CD4-positive, alpha-beta T cell treated with Interleukin-6 for 4 hours (primary cell): ENCODE data around the gene MAN2B2.
A peak's percentile ranks its signal among the peaks of the same experiment; 100 is the strongest.

ENCODE experiments used
- DNase-seq: peaks from one replicate; pipeline ENCODE4 v3.0.0-alpha.2; 2020; ENCODE audit warnings: mixed read lengths

The MAN2B2 gene

GRCh38 chr4:6574747-6575502, at the start of gene MAN2B2:
MAN2B2 (plus strand) TSS chr4:6575189; CDS start chr4:6575211, 22 bp downstream.
- peak; percentile 88 for DNase-seq

DNA sequence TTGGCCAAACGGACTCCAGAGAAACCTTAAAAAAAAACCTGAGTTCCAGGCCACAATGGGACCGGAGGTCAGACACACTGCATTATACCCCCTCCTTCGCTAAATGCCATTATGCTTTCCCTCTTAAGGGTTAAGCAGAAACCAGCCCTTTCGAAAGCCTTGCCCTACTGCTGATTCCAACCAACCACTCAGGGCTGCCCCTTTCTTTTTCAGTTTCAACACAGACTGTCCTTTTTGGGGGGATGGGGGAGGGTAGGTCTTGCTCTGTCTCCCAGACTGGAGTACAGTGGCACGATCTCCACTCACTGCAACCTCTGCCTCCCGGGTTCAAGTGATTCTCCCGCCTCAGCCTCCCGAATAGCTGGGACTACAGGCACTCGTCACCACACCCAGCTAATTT, 49.5 kb upstream of the MAN2B2 start:
- no peak for DNase-seq

DNA sequence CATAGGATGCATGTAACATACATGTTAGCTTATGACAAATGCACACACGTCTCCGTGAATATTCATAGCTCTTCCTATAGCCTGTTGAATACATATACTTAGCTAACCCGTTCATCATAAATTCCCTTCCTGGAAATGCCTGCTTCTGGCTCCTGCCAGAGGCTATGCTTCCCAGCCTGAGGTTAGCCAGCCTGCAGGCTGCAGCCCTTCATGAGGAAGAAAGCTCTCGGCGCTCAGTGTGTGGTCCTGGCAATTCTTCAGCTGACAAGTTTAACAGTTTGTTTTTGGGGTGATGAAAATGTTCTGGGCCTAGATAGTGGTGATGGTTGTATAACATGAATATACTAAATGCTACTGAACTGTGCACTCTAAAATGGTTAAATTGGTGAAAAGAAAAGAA, 48.8 kb upstream of the MAN2B2 start:
- no peak for DNase-seq

DNA sequence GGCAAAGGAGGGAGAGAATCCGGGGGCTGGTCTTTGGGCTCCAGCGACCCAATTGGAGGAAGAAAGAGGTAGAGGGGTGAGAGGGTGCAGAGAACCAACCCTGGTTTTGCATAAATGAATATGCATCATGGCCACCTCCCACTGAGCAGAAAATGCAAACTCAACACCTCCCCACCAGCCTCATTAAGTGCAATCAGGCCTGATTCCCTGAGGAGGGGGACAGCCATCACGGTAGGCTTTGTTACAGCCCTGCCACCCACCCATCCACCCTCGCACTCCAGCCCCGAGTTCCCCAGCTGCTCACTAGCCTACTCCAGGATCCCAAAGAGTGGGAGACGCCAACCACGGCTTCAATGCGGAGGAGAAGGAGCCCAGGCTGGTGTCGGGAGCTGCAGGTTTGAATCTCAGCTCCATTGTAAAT, 48.3 kb upstream of the MAN2B2 start:
- no peak for DNase-seq

- no peak for DNase-seq
Measured at GRCh38 chr4:6527259-6527658, 47.7 kb upstream of the MAN2B2 start.

DNA sequence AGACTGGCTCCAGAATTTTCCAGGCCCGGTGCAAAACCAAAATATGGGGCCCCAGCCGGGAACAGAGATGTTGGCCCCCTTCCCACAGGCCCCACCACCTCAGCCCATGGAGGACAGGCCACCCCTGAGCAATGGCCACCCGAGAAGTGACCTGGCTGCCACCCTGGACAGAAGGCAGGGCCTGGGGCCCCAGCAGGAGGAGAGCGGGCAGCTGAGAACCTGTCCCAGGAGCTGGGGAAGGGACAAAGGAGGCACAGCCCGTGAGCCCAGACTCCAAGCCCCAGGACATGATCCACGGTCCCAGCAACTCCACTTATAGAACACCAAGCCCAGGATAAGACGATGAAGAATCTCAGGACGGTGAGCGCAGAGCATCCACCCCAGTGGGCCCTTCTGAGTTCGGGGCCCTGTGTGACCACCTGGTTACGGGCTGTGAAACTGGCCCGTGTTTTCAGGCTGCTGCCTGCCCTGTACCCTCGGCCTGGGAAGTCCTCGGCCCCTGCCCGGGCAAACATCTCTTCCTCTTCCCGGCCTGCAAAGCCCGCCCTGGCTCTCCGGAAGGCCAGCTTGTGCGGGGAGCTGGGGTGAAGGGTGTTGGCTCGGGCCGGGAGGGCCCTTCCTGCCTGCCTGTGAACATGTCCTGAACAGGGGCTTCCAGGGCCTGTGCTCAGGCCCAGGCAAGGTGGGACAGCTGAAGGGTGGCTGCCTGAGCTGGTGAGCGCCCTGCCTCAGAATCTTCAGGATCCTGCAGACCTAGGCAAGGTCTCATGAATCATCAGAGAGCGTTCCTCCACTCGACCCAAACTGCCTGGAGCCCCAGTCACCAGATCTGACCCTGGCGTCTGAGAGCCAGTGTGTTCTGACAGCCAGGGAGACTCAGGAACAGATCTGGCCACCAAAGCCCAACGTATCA, 47.0 kb upstream of the MAN2B2 start:
- DNase-seq = no peak

GRCh38 chr4:6529021-6529420, 46.0 kb upstream of the MAN2B2 start:
- no peak for DNase-seq

- no peak for DNase-seq
Measured at GRCh38 chr4:6530301-6530700, 44.7 kb upstream of the MAN2B2 start.

DNA sequence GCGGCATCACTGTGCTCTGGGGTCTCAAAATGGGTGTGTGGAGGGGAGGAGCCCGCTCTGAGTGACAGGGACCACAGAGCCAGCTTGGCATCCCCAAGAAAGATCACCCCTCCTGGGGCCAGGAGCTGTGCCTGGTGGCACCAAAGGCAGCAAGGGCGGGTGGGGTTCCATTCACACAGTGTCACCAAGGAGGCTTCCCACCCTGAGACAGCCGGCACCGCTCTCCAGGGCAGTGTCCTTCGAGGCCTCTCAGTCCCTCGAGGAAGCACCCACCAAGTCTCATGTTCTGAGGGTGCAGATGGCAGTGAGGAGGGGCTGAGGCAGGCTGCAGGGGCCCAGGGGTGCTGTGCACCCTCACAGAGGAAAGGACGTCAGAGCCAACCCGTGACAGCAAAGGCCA, 44.0 kb upstream of the MAN2B2 start:
- no peak for DNase-seq

DNA sequence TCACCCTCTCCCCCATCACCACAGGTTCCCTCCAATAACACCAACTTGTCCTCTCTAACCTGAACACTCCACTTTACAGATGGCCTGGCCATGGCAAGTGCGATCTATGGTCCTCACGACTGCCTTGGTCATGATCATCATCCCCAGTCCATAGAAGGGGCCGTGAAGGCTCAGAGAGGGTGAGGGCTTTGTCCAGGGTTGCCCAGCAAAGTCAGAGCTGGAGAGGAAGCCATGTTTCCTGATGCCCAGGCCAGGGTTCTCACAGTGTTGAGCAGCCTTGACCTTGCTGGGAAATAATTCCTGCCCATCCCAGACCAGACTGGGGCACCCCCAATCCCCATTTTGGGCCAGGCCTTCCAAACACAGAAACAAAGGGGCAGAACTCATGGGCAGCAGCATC, 42.9 kb upstream of the MAN2B2 start:
- DNase-seq = no peak

- DNase-seq = no peak
Measured at GRCh38 chr4:6532658-6533057, 42.3 kb upstream of the MAN2B2 start.

- DNase-seq = no peak
Measured at GRCh38 chr4:6534050-6534449, 40.9 kb upstream of the MAN2B2 start.

DNA sequence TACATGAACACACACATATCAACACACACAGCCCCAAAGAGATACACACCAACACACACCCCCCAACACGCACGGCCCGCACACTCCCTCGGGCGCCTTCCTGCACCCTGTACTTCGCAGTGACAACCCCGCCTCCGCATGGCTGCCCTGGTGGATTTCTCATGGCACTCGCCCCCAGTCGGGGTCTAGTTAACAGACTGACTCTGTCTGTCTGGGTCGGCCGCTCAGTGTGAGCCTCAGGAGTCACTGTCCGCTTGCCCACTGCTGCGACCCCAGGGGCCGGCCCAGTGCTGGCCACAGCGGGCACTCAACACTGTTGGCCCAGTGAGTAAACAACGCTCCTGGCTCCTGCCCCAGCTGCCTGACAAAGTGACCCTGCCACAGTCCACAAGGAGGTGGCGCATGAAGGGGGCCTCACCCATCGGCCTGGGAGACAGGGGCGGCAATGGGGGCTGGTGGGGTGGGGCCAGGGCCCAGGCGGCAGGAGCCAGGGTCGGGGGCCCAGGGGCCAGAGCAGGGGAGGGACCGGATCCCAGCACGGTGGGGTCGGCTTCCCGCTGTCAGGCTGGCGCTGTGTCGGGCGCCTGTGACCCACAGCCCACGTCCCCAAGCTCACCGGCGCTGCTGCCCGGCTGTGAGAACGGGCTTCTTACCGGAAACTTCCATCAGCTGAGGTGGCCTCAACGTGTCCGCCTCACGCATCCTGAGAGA, 40.2 kb upstream of the MAN2B2 start:
- no peak for DNase-seq

DNA sequence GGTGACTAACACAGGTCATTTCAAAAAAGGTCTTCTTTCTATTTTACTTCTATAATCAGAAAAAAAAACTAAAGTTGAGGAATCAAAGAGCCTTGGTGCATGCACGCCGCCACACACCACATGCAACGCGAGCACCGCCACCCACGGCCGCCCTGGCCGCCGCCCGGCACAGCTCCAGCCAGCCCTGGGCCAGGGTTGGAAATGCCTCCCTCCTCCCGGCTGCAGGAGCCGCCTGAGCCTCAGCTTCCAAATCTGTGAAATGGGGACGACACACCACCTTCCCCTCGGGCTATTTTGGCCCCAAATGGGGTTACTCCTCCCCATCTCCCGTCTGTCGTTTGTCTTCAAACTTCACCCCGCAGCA, 39.7 kb upstream of the MAN2B2 start:
- DNase-seq = no peak

GRCh38 chr4:6535706-6536105, 39.3 kb upstream of the MAN2B2 start:
- no peak for DNase-seq

DNA sequence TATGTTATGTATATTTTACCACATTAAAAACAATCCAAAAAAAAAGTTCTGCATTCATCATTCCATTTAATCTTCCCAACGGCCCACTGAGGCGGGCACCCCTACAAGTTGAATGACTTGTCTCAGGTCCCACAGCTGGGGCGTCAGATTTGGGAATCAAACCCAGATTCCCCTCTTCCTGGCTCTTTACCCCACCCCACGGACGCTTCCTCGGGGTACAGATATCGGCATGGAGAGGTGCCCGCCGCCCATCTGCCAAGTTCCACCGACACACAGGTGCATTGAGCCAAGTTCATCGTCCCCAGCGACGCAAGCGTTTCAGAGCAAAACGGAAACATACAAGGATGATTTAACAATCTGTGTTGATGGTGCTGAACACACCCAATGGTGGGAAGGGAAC, 36.9 kb upstream of the MAN2B2 start:
- no peak for DNase-seq

DNA sequence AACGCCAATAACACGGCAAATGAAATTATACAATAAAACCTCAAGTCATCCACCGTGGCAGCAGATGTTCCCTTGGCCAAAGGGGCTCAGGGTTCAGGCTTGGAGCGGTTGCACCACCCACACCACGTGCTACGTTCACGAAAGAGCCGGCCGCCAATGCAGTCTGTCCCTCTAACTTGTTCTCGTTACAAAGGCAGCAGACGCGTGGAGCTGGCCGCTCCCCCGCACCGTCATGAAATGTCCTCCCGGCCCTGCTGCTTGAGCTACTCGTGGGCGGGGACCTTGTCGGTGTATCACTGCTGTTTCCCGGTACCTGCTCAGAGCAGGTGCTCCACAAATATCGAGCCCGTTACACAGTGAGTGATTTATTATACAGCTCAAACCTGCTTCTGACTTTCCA, 36.4 kb upstream of the MAN2B2 start:
- no peak for DNase-seq

DNA sequence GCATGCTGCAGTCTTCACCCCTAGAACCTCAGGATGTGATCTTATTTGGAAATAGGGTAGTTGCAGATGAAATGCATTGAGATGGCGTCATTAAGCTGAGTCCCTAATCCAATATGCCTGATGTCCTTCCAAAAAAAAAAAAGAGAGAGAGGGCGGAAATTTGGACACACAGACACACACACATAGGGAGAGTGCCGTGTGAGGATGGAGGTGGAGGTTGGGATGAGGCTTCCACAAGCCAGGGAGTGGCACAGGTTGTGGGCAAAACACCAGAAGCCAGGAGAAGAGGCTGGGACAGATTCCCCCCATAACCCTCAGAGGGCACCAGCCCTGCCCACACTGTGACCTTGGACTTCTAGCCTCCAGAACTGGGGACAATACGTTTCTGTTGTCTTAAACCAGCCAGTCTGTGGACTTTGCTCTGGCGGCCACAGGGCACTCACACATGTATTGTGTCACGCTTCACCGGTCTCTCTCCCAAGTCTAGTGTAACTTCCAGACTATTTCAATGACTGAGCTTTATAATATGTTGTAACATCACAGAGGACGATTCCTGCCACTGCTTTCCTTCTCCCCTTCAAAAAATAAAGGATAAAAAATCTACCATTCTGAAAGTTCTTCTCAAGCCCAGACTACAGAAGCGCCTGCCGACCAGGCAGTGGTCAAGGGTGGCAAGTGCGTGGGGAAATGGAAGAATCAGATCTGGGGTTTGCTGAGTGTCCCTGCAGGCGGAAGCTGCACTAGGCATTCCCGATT, 35.8 kb upstream of the MAN2B2 start:
- DNase-seq = no peak

- DNase-seq = no peak
Measured at GRCh38 chr4:6540879-6541278, 34.1 kb upstream of the MAN2B2 start.

DNA sequence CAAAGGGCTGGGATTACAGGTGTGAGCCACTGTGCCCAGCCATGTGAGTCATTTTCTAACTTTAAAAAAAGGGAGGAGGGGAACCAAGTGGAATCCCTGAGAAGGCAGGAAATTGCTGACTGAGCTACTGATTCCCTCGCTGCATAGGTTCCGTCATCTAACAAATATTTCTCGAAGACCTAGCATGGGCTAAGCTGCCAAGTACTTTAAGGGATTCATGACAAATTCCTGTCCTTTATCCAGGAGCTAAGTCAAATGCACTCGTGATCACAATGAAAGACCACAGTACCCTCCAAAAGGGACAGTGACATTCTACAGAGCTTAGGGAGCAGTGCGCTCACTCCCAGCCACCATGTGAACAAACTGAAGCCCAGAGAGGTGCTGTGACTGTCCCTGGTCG, 33.2 kb upstream of the MAN2B2 start:
- DNase-seq = no peak

DNA sequence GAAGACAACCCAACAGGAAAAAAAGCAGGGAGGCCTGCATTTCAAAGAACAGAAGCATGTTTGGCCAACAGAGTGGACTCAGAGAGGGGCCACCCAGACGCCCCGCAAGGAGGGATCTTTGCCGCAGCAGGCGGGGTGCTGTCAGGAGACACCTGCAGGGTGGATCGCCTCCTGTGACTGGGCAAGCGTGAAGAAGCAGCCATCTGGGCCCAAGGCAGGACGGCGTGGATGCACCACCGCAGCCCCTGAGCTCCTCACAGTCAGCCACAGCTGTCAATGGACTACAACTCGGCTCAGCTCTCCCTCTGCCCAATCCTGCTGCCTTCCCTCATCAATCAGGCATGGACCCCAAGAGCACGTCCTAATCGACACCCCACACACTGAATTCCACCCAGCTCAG, 32.0 kb upstream of the MAN2B2 start:
- no peak for DNase-seq

DNA sequence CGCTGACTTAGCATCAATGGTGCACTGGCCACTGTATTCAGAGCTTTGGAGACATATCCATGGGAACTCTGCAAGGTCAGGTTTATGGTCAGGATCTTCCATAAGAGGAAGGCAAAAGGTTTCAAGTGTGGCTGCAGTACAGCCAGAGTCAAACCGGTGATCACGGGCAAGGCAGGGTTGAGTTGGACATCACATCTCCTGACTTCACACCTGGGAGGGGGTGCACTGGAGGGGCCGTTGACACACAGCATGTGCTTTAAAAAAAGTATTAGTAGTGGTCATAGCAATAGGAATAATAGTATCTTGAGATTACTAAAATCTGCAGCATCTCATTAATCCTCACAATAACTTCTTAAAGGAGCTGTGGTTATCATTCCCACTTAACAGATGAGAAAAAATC, 28.9 kb upstream of the MAN2B2 start:
- no peak for DNase-seq
